Measurements from ENCODE around the gene MKNK1.

Gene MKNK1

DNA sequence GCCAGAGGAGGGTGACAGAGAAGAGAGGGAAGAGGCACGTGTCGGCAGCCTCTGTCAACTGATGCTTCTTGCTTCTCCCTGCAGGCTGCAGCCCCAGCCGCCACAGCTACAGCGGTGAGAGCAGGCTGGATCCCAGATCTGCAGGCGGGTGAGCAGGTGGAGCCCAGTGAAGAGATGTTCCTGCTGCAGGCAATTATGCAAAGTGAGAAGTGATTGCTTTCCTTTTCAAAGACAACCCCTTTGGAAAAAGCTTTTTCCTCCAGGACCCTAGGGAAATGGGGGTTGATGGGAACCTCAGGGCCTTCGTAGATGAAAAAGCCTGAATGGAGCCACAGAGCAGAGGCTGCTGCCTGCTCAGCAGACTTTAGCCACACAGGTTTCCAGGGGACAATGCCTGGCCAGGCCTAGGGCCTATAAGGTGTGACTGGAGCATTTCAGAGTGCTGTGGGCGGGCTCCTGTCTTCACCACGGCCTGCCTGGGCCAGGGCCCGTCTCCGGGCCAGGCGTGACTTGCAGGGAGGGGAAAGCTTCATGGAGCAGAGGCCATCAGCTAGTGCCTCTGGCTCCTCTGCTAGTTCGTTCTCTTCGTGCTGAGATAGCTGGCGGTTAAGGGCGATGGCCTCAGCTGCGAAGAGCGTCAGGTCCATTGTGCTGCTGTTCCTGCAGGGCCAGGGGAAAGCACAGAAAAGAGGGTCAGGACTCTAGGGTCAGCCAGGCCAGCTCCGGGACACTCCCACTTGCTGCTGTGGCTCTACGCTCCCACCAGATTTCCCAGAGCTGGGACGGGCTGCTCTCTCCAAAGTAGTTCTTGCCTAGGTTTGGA lies 45.7 kb downstream of the MKNK1 start:
- no peak for DNase-seq (ENCODE audit: low read depth)

- no peak for DNase-seq (ENCODE audit: low read depth)
These were observed 46.7 kb downstream of the MKNK1 start for GRCh38 chr1:46557403-46557802.

- DNase-seq (ENCODE audit: low read depth): peak; percentile 69
These were observed 47.2 kb downstream of the MKNK1 start for GRCh38 chr1:46556822-46557221.

- no peak for DNase-seq (ENCODE audit: low read depth)
These were observed 48.0 kb downstream of the MKNK1 start for GRCh38 chr1:46555826-46556619.

GRCh38 chr1:46554597-46555381 lies 49.3 kb downstream of the MKNK1 start:
- no peak for DNase-seq (ENCODE audit: low read depth)

GRCh38 chr1:46554236-46554596 lies 49.9 kb downstream of the MKNK1 start:
- DNase-seq (ENCODE audit: low read depth): no peak

- DNase-seq (ENCODE audit: low read depth): no peak
These were observed 50.6 kb downstream of the MKNK1 start for GRCh38 chr1:46553506-46553905.

DNA sequence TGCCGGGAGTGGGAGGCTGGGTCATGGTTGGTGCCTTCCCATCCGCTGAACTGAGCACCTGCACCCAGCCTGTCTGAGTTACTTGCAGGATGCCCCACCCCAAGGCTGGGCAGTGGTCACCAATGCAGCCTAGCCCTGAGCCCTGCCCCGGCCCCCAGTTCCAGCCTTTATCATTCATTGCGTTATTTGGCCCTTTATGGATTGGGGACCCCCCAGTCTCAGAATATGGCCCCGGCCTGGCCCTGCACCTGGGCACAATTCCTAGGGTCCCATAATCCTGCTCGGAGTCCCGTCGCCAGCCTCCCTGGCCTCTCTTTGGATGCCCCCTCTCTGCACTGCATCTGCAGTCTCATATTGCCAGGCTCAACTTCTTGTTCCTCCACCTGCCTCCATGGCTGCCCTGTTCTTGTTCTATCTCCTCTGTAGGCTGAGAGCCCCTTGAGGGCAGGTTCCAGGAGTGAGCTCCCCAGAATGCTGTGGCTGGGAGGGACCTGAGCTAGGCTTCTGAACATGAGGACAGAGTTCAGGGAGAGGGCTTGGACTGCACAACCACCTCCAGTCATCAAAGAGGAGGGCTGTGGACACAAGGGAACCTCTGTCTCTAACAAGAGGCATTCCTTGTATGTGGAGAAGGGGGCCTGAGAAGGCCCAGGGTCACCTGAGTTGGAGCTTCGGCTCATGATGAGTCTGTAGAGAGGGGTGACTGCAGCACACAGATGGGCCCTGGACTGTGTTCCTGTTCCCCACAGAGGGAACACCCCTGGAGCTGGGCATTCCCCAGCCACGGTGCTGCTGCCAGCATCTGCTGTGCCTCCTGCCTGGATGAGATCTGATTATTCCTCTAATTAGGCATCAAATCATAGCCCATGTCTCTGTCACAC lies 51.5 kb downstream of the MKNK1 start:
- DNase-seq (ENCODE audit: low read depth): no peak

DNA sequence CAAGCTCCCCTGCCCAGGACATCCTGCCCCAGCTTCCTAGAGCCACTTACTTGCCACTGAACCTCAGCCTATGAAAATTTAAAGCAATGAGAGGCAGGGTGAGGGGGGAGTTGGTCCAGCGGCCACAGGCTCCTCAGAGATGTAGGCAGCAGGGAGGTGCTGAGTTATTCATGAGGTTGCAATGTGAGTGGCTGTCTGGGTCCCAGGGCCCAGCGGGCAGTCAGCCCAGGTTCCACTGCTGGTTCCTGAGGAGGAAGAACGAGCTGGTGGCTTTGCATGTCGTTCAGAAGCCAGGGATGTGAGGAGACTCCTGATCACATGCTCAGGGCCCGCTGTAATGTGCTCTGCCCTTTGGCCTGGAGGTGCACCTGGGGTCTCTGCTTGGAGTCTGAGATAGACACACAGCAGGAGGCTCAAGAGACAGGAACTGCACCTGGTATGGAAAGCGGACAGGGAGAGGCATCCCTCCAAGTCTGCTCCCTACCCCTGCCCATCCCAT lies 52.4 kb downstream of the MKNK1 start, which contains the start of gene KNCN:
Gene KNCN (minus strand): TSS at position 51 of the 499 bp plus-strand sequence. CDS start 432 bp downstream, outside the sequence.
- no peak for DNase-seq (ENCODE audit: low read depth)

GRCh38 chr1:46550751-46551231 lies 53.3 kb downstream of the MKNK1 start:
- DNase-seq (ENCODE audit: low read depth): no peak

DNA sequence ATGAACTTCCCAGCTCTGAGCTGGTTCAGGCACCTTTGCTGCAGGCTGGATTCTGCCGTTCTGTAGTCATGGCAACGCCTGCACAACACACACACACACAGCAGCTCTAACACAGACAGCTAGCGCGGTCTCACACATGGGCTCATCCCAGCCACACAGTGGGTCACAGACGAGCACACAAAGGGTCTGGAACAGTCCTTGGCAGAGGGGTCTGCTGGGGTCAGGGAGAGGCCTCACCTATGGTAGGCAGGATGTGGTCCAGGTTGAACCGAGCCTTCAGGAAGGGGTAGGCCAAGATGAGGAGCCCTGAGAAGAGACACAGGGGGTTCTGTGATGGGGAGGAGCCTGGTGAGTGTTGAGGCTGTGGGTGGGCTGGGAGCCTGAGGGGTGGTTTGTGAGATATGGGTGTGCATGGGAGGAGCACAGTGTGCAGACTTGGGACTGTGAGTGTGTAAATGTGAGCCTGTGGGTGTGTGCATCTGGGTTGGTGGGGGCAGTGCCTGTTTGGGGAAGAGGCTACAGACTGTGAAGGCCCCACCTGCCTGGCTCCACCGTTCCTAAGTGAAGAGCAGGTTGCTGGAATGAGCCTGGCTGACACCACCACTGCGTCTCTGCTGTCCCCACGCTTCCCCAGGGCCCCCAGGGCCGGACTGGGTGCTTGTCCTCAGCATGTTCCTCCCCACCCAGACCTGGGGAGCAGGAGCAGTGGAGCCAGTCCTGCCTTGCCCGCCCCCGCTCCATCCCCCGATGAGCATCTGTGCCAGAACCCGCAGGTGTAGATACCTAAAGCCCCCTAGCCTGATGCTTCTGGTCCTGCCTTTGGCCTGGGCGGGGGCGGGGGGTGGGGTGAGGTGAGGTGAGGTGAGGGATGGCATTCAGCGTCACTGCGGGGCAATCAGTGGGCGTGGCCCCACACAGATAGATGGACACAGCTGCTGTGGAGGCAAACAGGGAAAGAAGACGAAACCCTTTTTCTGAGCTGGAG lies 54.1 kb downstream of the MKNK1 start:
- peak; percentile 61 for DNase-seq (ENCODE audit: low read depth)

- peak; percentile 68 for DNase-seq (ENCODE audit: low read depth)
These were observed 56.3 kb downstream of the MKNK1 start for GRCh38 chr1:46547481-46548383.

DNA sequence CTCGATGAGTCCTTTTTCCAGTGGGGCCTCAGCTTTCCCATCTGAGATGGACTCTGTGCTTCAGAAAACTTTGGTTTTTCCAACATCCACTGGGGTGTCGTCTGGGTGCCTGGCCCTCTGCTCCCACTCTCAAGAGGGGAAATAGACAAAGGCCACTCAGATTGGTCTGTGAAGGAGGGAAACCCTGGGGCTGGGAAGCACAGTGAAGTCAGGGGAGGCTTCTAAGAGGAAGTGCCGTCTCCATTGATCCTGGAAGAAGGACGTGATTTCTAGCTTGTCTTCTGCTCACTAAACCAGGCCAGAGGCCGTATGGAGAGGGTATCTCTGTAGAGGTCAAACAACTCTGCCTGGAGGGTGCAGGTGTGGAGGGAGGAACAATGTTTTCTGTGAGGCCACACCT lies 57.9 kb downstream of the MKNK1 start:
- DNase-seq (ENCODE audit: low read depth): no peak

DNA sequence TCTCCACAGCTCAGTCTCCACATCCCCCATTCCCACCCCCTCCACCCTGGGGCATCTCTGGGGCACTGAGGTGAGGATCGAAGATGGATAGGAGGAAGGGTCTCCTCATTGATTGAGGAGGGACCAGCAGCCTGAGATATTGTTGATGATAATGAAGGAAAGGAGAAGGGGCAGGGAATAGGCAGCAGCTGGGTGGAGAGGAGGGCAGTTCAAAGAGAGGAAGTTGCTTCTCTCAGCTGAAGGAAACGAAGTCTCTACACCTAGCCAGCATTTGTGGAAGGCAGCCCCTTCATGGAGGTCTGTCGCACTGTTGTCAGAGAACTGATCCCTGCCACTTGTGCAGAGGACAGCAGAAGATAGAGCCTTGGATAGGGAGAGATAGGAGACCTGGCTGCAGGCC lies 58.3 kb downstream of the MKNK1 start:
- DNase-seq (ENCODE audit: low read depth): no peak

GRCh38 chr1:46544561-46545240 lies 59.4 kb downstream of the MKNK1 start:
- DNase-seq (ENCODE audit: low read depth): no peak

- no peak for DNase-seq (ENCODE audit: low read depth)
These were observed 60.1 kb downstream of the MKNK1 start for GRCh38 chr1:46543761-46544560.

DNA sequence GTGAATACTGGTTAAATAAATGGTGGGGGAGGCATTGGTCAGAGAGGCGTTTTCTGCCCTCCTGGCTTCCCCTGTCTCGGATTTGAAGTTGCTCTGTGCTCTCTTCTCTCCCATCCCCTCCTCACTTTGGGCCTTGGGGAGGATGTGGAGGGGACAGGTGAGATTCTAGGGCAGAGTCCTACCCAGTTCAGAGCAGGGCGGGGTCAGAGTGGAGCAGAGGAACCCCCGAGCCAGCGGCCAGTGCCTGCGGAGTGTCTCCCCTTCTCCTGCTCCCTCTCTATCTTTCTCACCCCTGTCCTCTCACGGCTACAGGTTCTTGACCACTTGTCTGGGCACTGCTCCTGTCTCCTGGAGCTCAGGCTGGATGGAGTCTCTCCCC lies 60.7 kb downstream of the MKNK1 start:
- no peak for DNase-seq (ENCODE audit: low read depth)
